GM19043 (cell line): Measurements from ENCODE around the gene BID.
"Not testable (repeated sequence)": the region's sequence is repeated elsewhere in the genome, so short reads cannot be mapped to it uniquely, and the experiment has no call there.

Source experiments
- ATAC-seq: cut with Tn5 transposase; IDR thresholded peaks from one replicate; pipeline ENCODE4 v1.9.1; 2021; ENCODE audit warnings: low read depth; ENCODE audit not compliant: unreplicated experiment

Gene BID

GRCh38 chr22:17707526-17707925 lies 66.7 kb downstream of the BID start:
- no peak for ATAC-seq

GRCh38 chr22:17706947-17707346 lies 67.3 kb downstream of the BID start:
- ATAC-seq, result no peak

GRCh38 chr22:17705951-17706900 lies 68.0 kb downstream of the BID start:
- peak; percentile 82 for ATAC-seq

GRCh38 chr22:17705546-17705945 lies 68.7 kb downstream of the BID start:
- no peak for ATAC-seq

- no peak for ATAC-seq
Measured at GRCh38 chr22:17703811-17704210, 70.5 kb downstream of the BID start.

GRCh38 chr22:17700778-17701177 lies 73.5 kb downstream of the BID start:
- ATAC-seq, result no peak

GRCh38 chr22:17699696-17700340 lies 74.5 kb downstream of the BID start:
- ATAC-seq, result no peak

GRCh38 chr22:17698948-17699347 lies 75.3 kb downstream of the BID start:
- ATAC-seq, result no peak

- not testable (repeated sequence) for ATAC-seq
Measured at GRCh38 chr22:17698276-17698675, 76.0 kb downstream of the BID start.

- ATAC-seq, result not testable (repeated sequence)
Measured at GRCh38 chr22:17697196-17697595, 77.1 kb downstream of the BID start.

- no peak for ATAC-seq
Measured at GRCh38 chr22:17695986-17696385, 78.3 kb downstream of the BID start.

GRCh38 chr22:17694752-17695151 lies 79.5 kb downstream of the BID start:
- no peak for ATAC-seq

GRCh38 chr22:17694193-17694592 lies 80.1 kb downstream of the BID start:
- no peak for ATAC-seq

- no peak for ATAC-seq
Measured at GRCh38 chr22:17692841-17693240, 81.4 kb downstream of the BID start.

GRCh38 chr22:17684245-17684644 lies 90.0 kb downstream of the BID start:
- ATAC-seq, result no peak
